Activated CD8-positive, alpha-beta T cell treated with anti-CD3 and anti-CD28 coated beads for 36 hours (primary cell): ENCODE measurements around the gene LAMA1. TPM values are rescaled to one million over a fixed set of nuclear protein-coding genes. Genes with fewer than 3 reads are reported as not detected.

Experiments
- ATAC-seq: fragments of 200-7000 bp; cut with Tn5 transposase; one replicate; pipeline ENCODE4 v1.10.0; 2021; ENCODE audit warnings: mild to moderate bottlenecking, moderate library complexity
- CTCF ChIA-PET: fragments of 350-600 bp; sonication (Branson Sonifier 250); formaldehyde crosslinking; loops from one replicate; lab custom pipeline; 2021; ENCODE audit warnings: antibody characterized with exemption; lab: Charles Lee
- POLR2A ChIA-PET: fragments of 350-600 bp; sonication (Branson Sonifier 250); formaldehyde crosslinking; loops from one replicate; lab custom pipeline; 2021; ENCODE audit warnings: antibody characterized with exemption; lab: Charles Lee
- DNase-seq: peaks from one replicate; pipeline ENCODE4 v3.0.0-alpha.2; 2020
- H3K27ac Mint-ChIP-seq: one replicate; pipeline ENCODE4 v1.8.0; 2021; ENCODE audit warnings: mild to moderate bottlenecking, mixed read lengths
- H3K27me3 Mint-ChIP-seq: one replicate; pipeline ENCODE4 v1.8.0; 2021; ENCODE audit warnings: mixed read lengths
- H3K36me3 Mint-ChIP-seq: one replicate; pipeline ENCODE4 v1.8.0; 2021; ENCODE audit warnings: low read depth, mixed read lengths
- H3K4me1 Mint-ChIP-seq: one replicate; pipeline ENCODE4 v1.8.0; 2021; ENCODE audit warnings: low read depth, mixed read lengths
- H3K4me3 Mint-ChIP-seq: one replicate; pipeline ENCODE4 v1.8.0; 2021; ENCODE audit warnings: mild to moderate bottlenecking, moderate library complexity, mixed read lengths
- H3K9me3 Mint-ChIP-seq: one replicate; pipeline ENCODE4 v1.8.0; 2021; ENCODE audit warnings: mixed read lengths
- CTCF ChIP-seq: fragments of 200-600 bp; IDR thresholded peaks from one replicate; pipeline ENCODE4 v1.8.0; 2022; ENCODE audit warnings: antibody characterized with exemption, mild to moderate bottlenecking
- intact Hi-C: fragments of 100-400 bp; cut with micrococcal nuclease; formaldehyde crosslinking; loops from one replicate; pipeline ENCODE4 v1.10.0; 2022
- total RNA-seq, 2 experiments: library from RNA; stranded (reverse); gene quantifications; one replicate each; pipeline ENCODE4 v1.2.3, GENCODE V29; 2021

The LAMA1 gene
- total RNA-seq, 2 experiments from 2014 or later: not detected

GRCh38 chr18:7132356-7133150 is 15.0 kb upstream of the LAMA1 start:
- Mint-ChIP-seq H3K4me1 (no peaks in the 10 kb centered on the region), H3K9me3 (peaks cover 3% of the 10 kb centered on the region), H3K27me3 (no peaks in the 10 kb centered on the region), H3K36me3 (no peaks in the 10 kb centered on the region), H3K27ac (no peak overlapping the region), H3K4me3 (no peak overlapping the region)
- ATAC-seq (no peak), DNase-seq (no peak)
- TF ChIP-seq CTCF: no peak
- CTCF ChIA-PET: no interaction called here
- intact Hi-C loops: no loop called here
- POLR2A ChIA-PET: no interaction called here

GRCh38 chr18:7122376-7122775 is 4.8 kb upstream of the LAMA1 start:
- intact Hi-C loops: no loop called here
- Mint-ChIP-seq H3K4me1 (no peaks in the 10 kb centered on the region), H3K9me3 (peaks cover 3% of the 10 kb centered on the region), H3K4me3 (no peak overlapping the region), H3K27me3 (peaks cover 6% of the 10 kb centered on the region), H3K27ac (no peak overlapping the region), H3K36me3 (no peaks in the 10 kb centered on the region)
- no peak for ATAC-seq
- no peak for DNase-seq
- ChIA-PET POLR2A (no interaction called here), CTCF (no interaction called here)
- TF ChIP-seq CTCF: no peak

- DNase-seq (no peak), ATAC-seq (no peak)
- POLR2A ChIA-PET: no interaction called here
- intact Hi-C loops: no loop called here
- H3K4me1 Mint-ChIP-seq: peaks cover 2% of the 10 kb centered on the region
- CTCF ChIA-PET: no interaction called here
- H3K27me3 Mint-ChIP-seq: peaks cover 29% of the 10 kb centered on the region
- H3K9me3 Mint-ChIP-seq: no peaks in the 10 kb centered on the region
- H3K4me3 Mint-ChIP-seq: no peak overlapping the region
- no peak overlapping the region for H3K27ac Mint-ChIP-seq
- TF ChIP-seq CTCF: no peak
- H3K36me3 Mint-ChIP-seq: no peaks in the 10 kb centered on the region
Observed at GRCh38 chr18:7116792-7117389, 706 bp downstream of the LAMA1 start.

- no peak overlapping the region for H3K4me3 Mint-ChIP-seq
- ChIA-PET POLR2A (no interaction called here), CTCF (no interaction called here)
- DNase-seq (no peak), ATAC-seq (no peak)
- no peaks in the 10 kb centered on the region for H3K9me3 Mint-ChIP-seq
- no peak overlapping the region for H3K27ac Mint-ChIP-seq
- peaks cover 2% of the 10 kb centered on the region for H3K4me1 Mint-ChIP-seq
- H3K27me3 Mint-ChIP-seq: peaks cover 29% of the 10 kb centered on the region
- H3K36me3 Mint-ChIP-seq: no peaks in the 10 kb centered on the region
- no peak for TF ChIP-seq CTCF
- intact Hi-C loops: no loop called here
Observed at GRCh38 chr18:7116001-7116730, 1.4 kb downstream of the LAMA1 start.

GRCh38 chr18:7112936-7113335 is 4.7 kb downstream of the LAMA1 start:
- no peak for TF ChIP-seq CTCF
- intact Hi-C loops: no loop called here
- peaks cover 23% of the 10 kb centered on the region for H3K27me3 Mint-ChIP-seq
- H3K27ac Mint-ChIP-seq: no peak overlapping the region
- no peak overlapping the region for H3K4me3 Mint-ChIP-seq
- CTCF ChIA-PET: no interaction called here
- H3K9me3 Mint-ChIP-seq: peaks cover 1% of the 10 kb centered on the region
- peaks cover 2% of the 10 kb centered on the region for H3K4me1 Mint-ChIP-seq
- no peaks in the 10 kb centered on the region for H3K36me3 Mint-ChIP-seq
- POLR2A ChIA-PET: no interaction called here
- ATAC-seq: no peak
- no peak for DNase-seq
